HG03196 (cell line): ENCODE results near the gene GIT1.

Experiments
- ATAC-seq: cut with Tn5 transposase; IDR thresholded peaks from one replicate; pipeline ENCODE4 v1.9.1; 2021; ENCODE audit not compliant: unreplicated experiment

Gene GIT1

DNA sequence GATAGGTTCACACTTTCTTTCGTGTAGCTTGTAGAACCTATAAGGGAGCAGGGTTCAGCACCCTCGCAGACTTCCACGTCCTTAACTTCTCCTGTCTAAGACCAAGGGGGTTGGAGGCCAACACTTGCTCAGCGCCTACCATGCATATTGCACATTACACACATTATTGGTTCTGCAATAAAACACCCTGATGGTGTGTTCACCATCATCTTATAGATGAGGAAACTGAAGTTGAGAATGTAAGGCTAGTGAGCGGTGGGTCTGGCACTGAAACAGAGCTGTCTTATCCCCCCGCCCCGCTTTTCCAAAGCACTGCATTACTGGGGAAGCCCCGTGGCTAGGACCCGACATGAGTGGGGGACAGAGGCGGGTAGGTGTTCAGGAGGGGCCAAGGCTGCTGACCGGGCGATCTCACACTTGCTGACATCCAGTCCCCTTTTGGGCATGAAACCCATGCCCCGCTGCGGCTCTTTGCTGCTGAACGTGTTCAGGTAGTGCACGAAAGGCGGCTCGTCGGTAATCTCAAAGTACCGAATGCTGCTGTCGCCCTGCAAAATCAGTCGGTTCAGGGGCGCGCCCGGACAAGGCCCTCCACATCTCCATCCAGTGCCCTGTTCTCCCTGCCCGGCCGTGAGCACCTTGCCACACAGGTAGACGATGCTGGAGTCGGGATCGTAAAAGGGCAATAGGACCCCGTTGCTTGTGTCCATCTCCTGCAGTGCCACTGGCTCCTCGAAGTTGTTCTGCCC, 27.0 kb upstream of the GIT1 start:
- ATAC-seq, result no peak

DNA sequence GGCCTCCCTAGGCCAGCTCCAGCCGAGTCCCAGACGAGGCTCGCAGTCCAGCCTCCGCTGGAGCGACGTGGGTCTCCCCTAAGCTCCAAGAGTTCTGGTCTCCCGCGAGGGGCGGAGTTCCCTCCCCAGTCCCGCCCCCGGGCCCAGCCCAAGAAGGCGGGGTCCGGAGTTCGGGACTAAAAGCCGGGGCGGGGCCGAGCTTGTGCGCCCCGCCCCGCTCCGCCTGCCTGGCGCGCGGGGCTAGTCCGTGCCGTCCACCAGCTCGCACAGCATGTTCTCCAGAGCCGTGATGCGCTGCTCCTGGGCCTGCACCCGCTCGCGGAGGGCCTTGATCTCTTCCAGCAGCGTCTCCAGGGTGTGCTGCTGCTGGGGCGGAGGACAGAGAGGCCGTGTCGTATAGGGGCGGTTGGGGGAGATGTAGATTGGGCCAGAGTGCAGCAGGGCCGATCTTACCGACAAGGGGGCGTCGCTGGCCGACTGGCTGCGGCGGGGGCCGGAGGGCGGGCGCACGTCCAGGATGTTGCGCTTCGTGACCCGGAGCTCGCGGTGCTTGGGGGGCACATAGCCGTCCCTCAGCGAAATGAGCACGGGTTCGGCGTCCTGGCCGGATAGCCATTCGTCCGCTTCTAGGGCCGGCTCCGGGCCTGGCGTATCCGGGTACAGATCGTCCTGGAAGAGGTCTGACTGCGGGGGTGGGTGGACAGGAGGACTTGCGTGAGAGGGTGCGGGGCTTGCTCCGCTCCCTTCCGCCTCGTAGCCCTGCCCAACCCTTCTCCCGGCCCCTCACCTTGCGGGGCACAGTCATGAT, 26.2 kb upstream of the GIT1 start:
- ATAC-seq, result peak; percentile 45

DNA sequence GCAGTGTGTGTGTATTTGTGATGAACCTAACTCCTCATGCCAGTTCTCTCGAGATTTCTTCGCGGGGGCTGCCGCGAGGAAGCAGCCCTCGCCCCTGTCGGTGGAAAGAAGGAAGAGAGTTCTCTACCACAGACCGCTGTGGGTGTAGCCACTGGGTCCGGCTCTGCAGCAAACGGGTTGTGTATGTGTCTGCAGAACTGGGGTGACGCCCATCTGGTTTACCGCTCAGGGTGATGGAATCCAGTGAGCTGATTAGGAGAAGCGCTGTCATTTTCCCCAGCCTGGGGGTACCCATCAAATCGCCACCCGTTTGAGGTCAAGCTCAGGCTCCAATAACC, 25.6 kb upstream of the GIT1 start:
- no peak for ATAC-seq

DNA sequence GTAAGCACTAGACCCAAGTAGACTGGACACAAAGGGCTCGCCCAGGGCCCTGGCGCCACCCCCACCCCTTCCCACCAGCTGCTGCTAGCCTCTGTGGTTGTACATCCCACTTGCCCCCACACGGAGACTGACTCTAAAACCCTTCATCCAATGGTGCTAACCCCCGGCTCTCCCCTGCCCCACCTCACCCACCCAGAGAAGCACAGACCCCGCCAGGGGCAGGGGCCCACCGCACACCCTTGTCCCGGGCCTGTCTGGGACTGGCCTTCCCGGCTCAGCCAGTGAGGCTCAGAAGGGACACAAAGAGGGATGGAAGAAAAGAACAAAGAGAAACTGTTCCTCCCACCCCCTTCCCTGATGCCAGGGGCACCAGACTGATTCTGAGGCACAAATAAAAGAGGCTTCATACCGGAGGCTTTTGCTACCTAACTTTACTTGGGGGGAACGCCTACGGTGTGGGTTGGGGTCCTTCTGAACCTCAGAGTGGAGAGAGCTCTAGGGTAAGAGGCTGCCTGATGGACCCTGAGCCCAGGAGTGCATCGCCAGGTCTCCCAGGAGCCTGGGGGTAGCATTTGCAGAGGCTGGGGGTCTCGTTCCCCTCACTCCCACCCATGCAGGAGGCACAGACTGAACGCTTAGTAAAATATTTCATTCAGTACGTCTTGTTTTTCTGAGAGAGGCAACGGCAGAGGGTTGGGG, 25.1 kb upstream of the GIT1 start:
- ATAC-seq, result no peak

DNA sequence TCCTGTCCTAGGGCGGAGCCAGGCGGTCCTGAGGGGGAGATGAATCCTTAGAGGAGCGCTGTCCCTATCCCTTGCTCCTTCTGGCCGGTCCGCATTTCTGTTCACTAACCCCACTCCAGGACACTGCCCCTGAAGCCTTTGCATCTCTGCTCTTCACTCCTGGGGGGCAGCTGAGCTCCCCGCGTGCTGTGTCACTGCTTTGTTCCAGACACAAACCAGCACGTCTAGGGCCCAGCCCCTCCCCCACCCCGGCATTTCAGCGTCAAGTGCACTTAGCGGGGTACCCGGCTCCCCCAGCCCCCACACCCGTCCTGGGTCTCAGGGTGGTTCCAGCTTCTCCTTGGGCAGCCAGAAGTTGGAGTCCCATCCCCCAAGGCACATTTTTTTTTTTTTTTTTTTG, 24.4 kb upstream of the GIT1 start:
- ATAC-seq, result no peak

DNA sequence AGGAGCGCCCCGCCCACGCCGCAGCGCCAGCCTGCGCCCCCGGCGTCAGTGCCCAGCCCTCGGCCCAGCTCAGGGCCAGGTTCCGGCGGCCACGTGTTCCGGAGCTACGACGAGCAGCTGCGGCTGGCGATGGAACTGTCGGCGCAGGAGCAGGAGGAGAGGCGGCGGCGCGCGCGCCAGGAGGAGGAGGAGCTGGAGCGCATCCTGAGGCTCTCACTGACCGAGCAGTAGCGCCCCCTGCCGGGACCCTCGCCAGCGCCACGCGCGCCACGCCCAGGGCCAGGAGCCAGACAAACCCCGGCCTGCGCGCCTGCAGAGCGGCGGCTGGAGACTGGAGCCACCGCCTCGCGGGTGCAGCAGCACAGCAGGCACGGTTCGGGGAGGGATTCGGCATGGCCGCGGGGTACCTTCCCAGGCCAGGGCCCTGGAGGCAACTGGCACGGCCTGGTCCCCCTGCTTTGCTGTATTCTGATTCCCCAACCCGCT, 23.9 kb upstream of the GIT1 start:
- ATAC-seq, result no peak

DNA sequence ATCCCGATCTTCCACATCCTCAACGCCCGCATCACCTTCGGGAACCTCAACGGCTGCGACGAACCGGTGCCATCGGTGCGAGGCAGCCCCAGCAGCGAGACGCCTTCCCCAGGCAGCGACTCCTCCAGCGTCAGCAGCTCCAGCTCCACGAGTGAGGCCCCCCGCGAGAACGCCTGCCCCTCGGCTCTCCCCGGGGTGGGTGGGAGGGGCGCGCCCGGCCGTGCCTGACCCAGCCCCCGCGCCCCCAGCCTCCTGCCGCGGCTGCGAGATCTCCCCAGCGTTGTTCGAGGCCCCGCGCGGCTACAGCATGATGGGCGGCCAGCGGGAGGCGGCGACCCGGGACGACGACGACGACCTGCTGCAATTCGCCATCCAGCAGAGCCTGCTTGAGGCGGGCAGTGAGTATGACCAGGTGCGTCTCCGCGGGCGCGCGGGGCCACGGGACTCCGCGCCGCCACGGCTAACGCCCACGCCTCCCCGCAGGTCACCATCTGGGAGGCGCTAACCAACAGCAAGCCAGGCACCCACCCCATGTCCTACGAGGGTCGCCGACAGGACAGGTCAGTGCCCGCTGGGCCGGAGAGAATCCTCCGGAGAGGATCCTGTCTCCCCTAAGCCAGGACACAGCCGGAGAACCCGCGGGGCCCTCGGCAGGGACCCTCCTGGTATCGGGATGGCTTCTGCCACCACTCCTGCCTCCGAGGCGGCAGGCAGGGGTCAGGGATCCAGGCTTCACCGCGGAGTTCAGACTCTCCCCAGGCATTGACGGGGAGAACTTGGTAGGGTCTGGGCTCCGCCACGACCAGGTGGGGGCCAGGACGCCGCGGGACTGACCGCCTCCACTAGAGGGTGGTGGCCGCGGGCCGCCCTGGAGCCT, 23.2 kb upstream of the GIT1 start:
- no peak for ATAC-seq

DNA sequence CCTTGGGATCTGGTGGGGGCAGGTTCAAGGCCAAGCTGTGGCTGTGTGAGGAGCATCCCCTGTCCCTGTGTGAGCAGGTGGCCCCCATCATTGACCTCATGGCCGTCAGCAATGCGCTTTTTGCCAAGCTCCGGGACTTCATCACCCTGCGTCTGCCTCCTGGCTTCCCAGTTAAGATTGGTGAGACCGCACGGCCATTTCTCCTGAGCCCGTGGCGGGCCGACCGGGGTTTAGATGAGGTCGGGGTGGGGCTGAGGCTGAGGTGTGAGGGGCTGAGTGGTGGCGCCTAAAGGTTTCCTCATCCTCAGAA, 22.6 kb upstream of the GIT1 start:
- no peak for ATAC-seq

DNA sequence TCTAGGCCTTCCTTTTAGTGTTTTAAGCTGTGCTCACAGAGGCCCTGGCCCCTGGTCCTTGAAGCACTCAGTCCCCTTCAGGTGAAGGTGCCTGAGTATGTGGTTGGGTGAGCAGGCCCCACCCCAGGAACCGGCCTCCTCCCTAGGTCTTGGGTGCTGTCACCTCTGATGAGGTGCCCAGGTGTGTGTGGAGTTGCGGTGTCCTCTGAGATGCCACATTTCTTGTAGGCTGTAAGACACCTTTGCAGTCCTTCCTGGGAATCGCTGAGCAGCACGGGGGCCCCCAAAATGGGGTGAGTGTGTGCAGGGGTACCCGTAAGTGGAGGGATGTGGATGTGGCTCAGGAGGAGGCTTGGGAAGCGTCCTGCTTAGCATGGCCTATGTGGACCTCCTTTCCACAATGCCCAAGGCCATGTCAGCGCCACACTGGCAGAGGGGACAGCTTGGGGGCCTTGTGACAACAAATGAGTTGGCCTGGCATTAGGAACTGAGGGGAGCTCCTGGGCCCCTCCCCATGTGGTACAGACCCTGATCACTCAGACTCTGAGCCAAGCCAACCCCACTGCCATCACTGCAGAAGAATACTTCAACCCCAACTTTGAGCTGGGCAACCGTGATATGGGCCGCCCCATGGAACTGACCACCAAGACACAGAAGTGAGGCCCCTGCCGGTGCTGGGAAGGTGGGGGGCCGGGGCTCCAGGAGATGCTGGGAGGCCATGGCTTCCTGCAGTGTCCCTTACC, 22.1 kb upstream of the GIT1 start:
- no peak for ATAC-seq

DNA sequence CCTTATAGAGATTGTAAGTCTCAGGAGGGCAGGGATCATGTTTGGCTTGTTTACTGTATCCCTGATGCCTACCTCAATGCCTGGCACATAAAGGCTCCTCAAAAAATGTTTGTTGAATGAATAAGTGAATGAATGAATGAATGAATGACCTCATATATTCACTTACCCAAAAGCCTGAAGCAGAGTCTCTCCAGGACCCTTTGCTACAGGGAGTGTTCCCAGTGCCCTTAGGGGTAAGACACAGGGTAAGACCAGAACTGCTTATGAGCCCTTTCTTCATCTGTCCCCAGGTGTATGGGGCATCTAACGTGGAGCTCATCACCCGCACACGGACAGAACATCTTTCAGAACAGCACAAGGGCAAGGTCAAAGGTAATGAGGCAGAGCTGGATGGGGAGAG, 20.9 kb upstream of the GIT1 start:
- ATAC-seq, result no peak

DNA sequence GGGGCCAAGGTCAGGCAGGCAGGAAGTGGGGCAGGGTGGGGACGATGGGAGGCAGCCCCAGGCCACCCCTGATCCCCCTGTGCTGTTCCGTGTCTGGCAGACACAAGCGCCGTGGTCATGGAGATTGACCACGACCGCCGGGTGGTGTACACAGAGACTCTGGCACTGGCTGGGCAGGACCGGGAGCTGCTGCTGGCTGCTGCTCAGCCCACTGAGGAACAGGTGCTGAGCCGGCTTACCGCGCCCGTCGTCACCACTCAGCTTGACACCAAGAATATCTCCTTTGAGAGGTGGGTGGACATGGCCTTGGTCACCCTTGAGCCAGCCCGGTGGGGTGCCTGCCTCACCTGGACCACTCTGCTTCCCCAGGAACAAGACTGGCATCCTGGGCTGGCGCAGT, 19.5 kb upstream of the GIT1 start:
- ATAC-seq, result no peak

DNA sequence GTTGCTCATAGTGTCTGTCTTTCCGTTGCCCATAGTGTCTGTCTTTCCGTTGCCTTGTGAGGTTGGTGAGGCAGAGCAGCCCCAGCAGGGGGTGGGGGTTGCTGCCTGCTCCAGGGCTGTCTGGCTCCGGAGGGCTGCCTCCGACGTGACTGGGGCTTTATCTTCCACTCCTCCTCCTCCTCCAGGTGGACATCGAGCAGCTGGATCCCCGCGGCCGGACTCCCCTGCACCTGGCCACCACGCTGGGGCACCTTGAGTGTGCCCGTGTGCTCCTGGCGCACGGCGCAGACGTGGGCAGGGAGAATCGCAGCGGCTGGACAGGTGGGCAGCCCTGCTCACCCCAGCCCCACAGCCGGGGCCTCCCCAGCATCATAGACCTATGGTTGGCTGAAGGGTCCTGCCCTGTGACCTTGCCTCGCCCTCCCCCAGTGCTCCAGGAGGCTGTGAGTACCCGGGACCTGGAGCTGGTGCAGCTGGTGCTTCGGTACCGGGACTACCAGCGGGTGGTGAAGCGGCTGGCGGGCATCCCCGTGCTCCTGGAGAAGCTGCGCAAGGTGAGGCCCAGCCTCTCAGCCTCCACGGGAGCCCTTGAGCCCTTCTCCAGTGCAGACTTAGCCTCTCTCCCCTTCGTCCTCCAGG, 18.2 kb upstream of the GIT1 start:
- ATAC-seq, result no peak

DNA sequence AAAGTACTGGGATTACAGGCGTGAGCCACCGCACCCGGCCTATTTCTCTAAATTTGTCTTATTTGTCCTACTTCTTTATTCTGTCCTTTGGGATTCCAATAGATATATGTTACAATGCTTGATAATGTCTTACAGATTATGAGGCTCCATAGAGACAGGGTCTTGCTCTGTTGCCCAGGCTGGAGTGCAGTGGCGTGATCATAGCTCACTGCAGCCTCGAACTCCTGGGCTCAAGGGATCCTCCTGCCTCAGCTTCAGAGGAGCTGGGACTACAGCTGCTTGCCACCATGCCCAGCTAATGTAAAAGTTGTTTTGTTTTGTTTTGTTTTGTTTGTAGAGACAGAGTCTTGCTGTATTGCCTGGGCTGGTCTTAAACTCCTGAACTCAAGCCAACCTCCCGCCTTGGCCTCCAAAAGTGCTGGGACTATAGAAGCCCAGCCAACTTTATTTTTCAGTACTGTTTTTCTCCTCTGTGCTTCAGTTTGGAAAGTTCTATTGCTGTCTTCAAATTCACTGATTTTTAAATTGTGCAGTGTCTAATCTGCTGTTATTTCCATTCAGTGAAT, 13.7 kb upstream of the GIT1 start:
- ATAC-seq, result no peak

DNA sequence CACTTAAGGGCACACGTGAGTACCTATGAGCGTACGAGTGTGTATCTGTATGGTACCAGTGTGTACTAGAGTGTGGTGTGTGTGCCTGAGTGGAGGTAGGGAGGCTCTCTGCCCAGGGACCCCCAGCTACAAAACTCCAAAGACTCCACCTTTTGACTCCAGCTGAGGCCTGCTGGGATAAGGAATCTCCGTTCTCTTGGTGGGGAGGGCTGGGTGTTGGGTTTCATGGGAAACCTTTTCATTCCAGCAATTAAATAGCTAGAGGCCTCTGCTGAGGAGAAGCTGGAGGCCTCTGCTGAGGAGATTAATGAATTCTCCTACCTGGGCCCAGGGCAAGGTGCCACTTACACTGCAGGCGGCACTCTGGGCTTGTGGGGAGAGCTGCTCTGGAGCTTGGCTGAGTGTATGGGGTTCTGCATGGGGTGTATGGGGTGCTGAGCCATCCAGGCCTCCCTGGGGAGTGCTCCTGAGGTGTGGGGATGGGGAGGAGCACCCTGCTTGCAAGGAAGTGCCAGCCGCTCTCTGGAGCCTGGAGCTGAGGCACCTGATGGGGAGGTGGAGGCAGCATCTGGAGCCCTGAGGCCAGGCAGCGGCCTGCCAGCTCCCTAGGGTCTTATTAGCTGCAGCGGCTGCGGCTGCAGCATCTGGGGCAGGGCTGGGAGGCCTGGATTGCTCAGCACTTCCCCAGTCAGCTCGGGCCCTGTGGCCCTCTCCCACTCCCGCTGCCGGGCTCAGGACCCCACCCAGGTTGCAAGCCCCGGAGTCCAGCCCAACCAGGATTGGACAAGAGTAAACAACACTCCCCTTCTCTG, 8.1 kb upstream of the GIT1 start:
- ATAC-seq, result no peak

DNA sequence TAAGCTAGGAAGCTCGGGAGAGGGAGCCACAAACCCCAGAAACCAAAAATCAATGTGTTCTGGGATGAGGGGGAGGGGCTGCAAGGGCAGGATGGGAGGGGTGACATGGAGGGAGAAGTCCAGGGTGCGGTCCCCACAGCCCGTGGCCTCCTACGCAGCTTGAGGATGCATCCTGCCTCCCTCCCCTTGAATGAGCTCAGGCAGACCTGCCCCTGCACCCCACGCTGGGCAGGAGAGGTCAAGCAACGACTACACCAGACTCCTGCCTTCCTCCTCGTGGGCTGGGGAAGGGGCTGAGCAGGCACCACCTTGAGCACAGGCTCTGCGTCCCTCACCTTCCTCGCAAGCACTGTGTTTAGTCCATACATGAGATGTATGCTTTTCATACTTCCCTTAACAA, 7.4 kb upstream of the GIT1 start:
- ATAC-seq, result no peak

DNA sequence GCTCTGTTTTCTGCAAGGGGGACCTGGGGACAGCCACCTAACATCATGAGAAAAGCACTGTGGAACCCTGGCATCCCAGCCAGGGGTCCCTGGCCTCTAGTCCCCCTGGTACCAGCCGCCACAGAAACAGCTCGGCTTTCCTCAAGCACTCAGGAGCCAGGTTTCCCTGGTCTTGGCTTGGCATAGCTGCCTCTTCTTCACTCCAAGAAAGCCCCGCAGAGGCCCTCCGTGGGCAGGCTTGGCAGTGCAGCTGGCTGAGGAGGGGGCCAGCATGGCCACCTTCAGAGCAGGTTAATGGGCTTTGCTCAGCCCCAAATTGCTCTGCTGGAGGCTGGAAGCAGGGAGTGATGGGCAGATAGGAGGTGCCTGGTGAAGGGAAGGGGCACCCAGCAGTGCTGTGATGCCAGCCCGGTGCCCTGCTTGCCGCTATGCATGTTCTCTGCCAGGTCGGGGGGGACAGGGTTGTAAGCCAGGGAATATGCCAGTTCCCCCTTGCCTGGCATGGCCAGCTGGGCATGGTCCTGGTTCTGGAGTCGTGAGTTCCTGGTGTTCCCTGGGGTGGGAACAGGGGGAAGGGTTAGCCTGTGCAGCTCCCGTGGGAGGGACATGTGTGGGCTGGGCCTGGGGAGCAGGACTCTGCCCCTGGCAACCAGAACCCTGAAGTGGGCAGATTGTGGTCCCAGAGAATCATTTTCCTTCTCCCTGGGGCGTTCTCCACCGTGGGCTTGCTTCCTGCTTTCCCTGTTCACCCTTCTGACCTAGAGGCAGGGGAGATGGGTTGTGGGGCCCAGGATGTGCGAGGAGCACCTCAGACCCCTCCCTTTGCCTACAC, 6.7 kb upstream of the GIT1 start:
- no peak for ATAC-seq

DNA sequence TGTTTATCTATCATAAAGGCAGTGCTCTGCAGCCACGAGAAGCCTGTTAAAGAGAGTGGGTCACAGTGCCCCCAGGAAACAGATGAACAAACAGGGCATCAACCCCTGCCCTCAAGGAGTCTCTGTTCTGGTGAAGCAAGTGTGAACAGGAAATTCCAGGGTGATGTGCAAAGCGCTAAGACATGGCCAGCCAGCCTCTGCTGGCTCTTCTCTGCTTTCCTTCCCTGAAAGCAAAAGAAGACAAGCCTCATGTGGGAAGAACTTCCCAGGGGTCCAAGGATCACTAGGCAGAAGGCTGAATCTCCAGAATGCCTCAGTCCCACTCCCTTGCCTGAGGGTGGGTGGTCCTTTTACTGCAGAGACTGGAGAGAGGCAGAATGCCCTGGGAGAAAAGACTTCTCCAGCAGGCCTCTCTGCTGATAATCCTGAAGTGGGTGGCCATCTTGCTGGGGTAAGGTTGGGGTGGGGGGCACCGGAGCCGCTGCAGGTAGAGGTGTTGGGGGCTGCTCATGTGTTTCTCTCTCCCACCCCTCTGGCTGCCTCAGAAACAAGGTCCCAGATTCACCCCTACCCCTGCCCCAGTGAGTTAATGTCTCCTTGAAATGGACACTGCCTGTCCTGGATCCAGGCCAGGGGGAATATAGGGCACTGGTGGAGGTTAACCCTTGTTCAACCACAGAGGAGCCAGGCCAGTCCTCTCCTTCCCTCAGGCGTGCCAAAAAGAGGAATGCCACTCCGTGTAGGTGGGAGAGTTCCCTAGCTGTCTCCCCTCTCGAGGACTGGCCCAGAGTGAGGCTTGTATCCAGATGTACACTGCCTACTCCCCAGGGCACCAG, 5.9 kb upstream of the GIT1 start:
- ATAC-seq, result no peak
